ENCODE results near the gene MDH2.

The MDH2 gene, protein sequence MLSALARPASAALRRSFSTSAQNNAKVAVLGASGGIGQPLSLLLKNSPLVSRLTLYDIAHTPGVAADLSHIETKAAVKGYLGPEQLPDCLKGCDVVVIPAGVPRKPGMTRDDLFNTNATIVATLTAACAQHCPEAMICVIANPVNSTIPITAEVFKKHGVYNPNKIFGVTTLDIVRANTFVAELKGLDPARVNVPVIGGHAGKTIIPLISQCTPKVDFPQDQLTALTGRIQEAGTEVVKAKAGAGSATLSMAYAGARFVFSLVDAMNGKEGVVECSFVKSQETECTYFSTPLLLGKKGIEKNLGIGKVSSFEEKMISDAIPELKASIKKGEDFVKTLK

DNA sequence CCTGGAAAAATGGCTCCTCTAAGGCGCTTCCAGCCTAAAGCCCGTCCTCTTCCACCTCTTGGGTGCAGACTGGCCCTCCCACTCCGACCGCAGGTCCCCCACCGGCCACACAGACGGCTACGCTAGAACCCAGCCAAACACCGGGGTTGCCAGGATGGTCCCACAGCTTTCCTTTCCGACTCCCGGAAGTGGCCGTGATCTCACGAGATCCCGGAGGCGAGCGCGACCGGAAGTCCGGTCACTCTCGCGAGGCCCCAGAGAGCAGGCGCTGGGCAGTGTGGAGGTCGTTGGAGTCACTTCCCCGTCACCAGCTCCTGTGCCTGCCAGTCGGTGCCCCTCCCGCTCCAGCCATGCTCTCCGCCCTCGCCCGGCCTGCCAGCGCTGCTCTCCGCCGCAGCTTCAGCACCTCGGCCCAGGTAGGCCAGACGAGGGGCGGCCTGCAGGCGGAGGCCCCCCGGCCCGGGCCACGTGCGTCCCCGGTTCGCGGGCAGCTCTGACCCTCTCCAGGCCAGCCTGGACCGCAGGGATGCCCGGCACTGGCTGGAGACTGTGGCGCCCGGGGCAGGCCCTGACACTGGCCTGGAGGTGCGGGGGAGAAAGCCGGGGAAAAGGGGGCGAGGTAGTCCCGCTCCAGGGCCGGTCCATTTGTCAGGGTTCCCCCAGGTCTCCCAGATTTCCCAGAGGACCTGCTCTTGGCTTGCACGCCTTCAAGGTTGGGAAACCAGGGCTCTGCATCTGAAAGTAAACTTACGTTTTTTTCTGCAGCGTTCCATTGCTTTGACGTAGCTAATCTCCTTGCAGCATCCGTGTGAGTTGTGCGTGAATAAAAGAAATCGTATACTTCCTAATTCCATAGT, at the start of gene MDH2, which contains the start of gene STYXL1:
Gene MDH2 (plus strand): TSS at position 296 of the 857 bp plus-strand sequence. CDS start 55 bp downstream, at position 351.
Gene STYXL1 (minus strand): TSS at position 190 of the 857 bp plus-strand sequence. CDS start 17,477 bp downstream, outside the sequence.
- H3K36me3 ChIP-seq (ENCODE audit: insufficient read depth, low read length): no peaks in the 10 kb centered on the region
- H3K9me2 ChIP-seq (replicated peaks; ENCODE audit: low read depth, low read length): no peaks in the 10 kb centered on the region
- TF ChIP-seq EZH2phosphoT487 (IDR thresholded peaks at IDR 0.05; ENCODE audit: borderline replicate concordance): no peak
- H3K4me2 ChIP-seq (ENCODE audit: low read depth, low read length, poor library complexity, severe bottlenecking): peak within 1 kb of the TSS; percentile 94
- H2AFZ ChIP-seq (ENCODE audit: low read length): peak within 1 kb of the TSS; percentile 81
- H4K20me1 ChIP-seq (ENCODE audit: insufficient read depth, low read length, poor library complexity, severe bottlenecking): peaks cover 23% of the 10 kb centered on the region
- peaks cover 45% of the 10 kb centered on the region for H3K4me1 ChIP-seq (ENCODE audit: insufficient read depth, low read length, poor library complexity, severe bottlenecking)
- peaks cover 4% of the 10 kb centered on the region for H3K27me3 ChIP-seq (ENCODE audit: insufficient read depth, low read length, poor library complexity, severe bottlenecking)
- H3K9me3 ChIP-seq (ENCODE audit: insufficient read depth, low read depth, low read length): no peaks in the 10 kb centered on the region
- H3F3A ChIP-seq (ENCODE audit: low read depth): no peaks in the 10 kb centered on the region
- H3K9ac ChIP-seq (ENCODE audit: low read depth, low read length, poor library complexity, severe bottlenecking): peak within 1 kb of the TSS; percentile 98
- peaks cover 83% of the 10 kb centered on the region for H3K79me2 ChIP-seq (ENCODE audit: insufficient read depth, low read length)
- H3K4me3 ChIP-seq (ENCODE audit: low read length, poor library complexity, severe bottlenecking): peak within 1 kb of the TSS; percentile 97

DNA sequence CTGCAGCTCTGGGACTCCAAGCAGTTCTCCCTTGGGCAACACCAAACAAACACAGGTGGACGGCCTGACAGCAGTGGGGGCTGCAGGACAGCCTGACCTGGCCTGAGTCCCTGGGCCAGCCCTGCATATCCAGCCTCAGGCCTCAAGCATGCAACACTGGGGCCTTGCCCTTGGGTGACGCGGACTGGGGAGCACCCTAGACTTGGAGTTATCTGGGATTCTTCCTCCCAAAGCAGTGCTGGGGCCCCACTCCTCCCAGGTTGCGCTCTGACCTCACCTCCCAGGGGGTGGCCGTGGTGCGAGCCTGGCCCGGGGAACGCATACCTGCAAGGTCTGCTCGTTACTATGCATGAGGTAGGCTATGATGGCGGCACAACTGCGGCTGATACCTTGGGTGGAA, 47.3 kb upstream of the MDH2 start:
- no peak overlapping the region for H3K9ac ChIP-seq (ENCODE audit: low read depth, low read length, poor library complexity, severe bottlenecking)
- H3K36me3 ChIP-seq (ENCODE audit: insufficient read depth, low read length): peaks cover 3% of the 10 kb centered on the region; the same call in 1 of the 2 replicates

DNA sequence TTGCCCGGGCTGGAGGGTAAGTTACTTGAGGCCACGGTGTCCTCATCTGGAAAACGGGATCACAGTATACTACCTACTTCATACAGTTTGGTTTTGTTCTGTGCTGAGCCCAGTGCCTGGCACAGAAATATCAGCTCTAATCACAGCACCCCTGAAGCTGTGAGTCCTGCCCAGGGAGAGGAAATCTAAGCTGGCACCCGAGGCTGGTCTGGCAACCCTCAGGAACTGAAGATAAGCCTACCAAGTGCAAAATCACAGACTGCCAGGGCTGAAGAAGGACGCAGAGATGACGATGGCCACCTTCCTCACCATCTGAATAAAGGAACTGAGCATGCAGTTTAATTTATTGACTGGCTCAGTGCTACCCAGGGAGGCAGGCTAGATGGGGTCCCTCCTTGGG, 45.8 kb upstream of the MDH2 start:
- Histone ChIP-seq H4K20me1 (ENCODE audit: insufficient read depth, low read length, poor library complexity, severe bottlenecking) (no peaks in the 10 kb centered on the region), H3K9me2 (replicated peaks; ENCODE audit: low read depth, low read length) (no peaks in the 10 kb centered on the region), H3K36me3 (ENCODE audit: insufficient read depth, low read length) (peaks cover 3% of the 10 kb centered on the region; the same call in 1 of the 2 replicates), H3K4me3 (ENCODE audit: low read length, poor library complexity, severe bottlenecking) (no peak overlapping the region), H3K9me3 (ENCODE audit: insufficient read depth, low read depth, low read length) (no peaks in the 10 kb centered on the region), H3K9ac (ENCODE audit: low read depth, low read length, poor library complexity, severe bottlenecking) (no peak overlapping the region), H3F3A (ENCODE audit: low read depth) (no peaks in the 10 kb centered on the region), H2AFZ (ENCODE audit: low read length) (no peak overlapping the region), H3K27me3 (ENCODE audit: insufficient read depth, low read length, poor library complexity, severe bottlenecking) (no peaks in the 10 kb centered on the region), H3K4me2 (ENCODE audit: low read depth, low read length, poor library complexity, severe bottlenecking) (no peak overlapping the region), H3K79me2 (ENCODE audit: insufficient read depth, low read length) (no peaks in the 10 kb centered on the region), H3K4me1 (ENCODE audit: insufficient read depth, low read length, poor library complexity, severe bottlenecking) (no peaks in the 10 kb centered on the region)
- TF ChIP-seq, protein P1, sequence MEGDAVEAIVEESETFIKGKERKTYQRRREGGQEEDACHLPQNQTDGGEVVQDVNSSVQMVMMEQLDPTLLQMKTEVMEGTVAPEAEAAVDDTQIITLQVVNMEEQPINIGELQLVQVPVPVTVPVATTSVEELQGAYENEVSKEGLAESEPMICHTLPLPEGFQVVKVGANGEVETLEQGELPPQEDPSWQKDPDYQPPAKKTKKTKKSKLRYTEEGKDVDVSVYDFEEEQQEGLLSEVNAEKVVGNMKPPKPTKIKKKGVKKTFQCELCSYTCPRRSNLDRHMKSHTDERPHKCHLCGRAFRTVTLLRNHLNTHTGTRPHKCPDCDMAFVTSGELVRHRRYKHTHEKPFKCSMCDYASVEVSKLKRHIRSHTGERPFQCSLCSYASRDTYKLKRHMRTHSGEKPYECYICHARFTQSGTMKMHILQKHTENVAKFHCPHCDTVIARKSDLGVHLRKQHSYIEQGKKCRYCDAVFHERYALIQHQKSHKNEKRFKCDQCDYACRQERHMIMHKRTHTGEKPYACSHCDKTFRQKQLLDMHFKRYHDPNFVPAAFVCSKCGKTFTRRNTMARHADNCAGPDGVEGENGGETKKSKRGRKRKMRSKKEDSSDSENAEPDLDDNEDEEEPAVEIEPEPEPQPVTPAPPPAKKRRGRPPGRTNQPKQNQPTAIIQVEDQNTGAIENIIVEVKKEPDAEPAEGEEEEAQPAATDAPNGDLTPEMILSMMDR (conservative IDR thresholded peaks at IDR 0.05; ENCODE audit: low read length): no peak
- no peak for TF ChIP-seq EZH2phosphoT487 (IDR thresholded peaks at IDR 0.05; ENCODE audit: borderline replicate concordance)

More for the DNA sequence above, 47.3 kb upstream of the MDH2 start:
- H3K4me2 ChIP-seq (ENCODE audit: low read depth, low read length, poor library complexity, severe bottlenecking): no peak overlapping the region
- H3K4me3 ChIP-seq (ENCODE audit: low read length, poor library complexity, severe bottlenecking): no peak overlapping the region
- no peaks in the 10 kb centered on the region for H3K27me3 ChIP-seq (ENCODE audit: insufficient read depth, low read length, poor library complexity, severe bottlenecking)
- H3K9me3 ChIP-seq (ENCODE audit: insufficient read depth, low read depth, low read length): no peaks in the 10 kb centered on the region
- H3K79me2 ChIP-seq (ENCODE audit: insufficient read depth, low read length): no peaks in the 10 kb centered on the region
- H3K9me2 ChIP-seq (replicated peaks; ENCODE audit: low read depth, low read length): no peaks in the 10 kb centered on the region
- TF ChIP-seq, protein P1 (conservative IDR thresholded peaks at IDR 0.05; ENCODE audit: low read length): no peak
- TF ChIP-seq EZH2phosphoT487 (IDR thresholded peaks at IDR 0.05; ENCODE audit: borderline replicate concordance): no peak
- H3K4me1 ChIP-seq (ENCODE audit: insufficient read depth, low read length, poor library complexity, severe bottlenecking): no peaks in the 10 kb centered on the region
- H3F3A ChIP-seq (ENCODE audit: low read depth): no peaks in the 10 kb centered on the region
- no peak overlapping the region for H2AFZ ChIP-seq (ENCODE audit: low read length)
- no peaks in the 10 kb centered on the region for H4K20me1 ChIP-seq (ENCODE audit: insufficient read depth, low read length, poor library complexity, severe bottlenecking)

All from Loucy (cell line).